GM21576 (cell line): Measurements from ENCODE around the gene RASA2.
"Not testable (repeated sequence)": the region's sequence is repeated elsewhere in the genome, so short reads cannot be mapped to it uniquely, and the experiment has no call there.

Source experiments
- ATAC-seq: cut with Tn5 transposase; IDR thresholded peaks from one replicate; pipeline ENCODE4 v1.9.1; 2021; ENCODE audit warnings: mild to moderate bottlenecking, moderate library complexity; ENCODE audit not compliant: unreplicated experiment

The RASA2 gene

GRCh38 chr3:141457624-141458236 lies 29.1 kb upstream of the RASA2 start:
- ATAC-seq: no peak

GRCh38 chr3:141459008-141459407 lies 27.8 kb upstream of the RASA2 start:
- no peak for ATAC-seq

GRCh38 chr3:141460097-141460704 lies 26.6 kb upstream of the RASA2 start:
- ATAC-seq: peak; percentile 89

GRCh38 chr3:141462176-141462859 lies 24.5 kb upstream of the RASA2 start:
- no peak for ATAC-seq

- no peak for ATAC-seq
Observed at GRCh38 chr3:141465221-141465620, 21.6 kb upstream of the RASA2 start.

- no peak for ATAC-seq
Observed at GRCh38 chr3:141466633-141467169, 20.1 kb upstream of the RASA2 start.

- ATAC-seq: no peak
Observed at GRCh38 chr3:141469720-141470119, 17.1 kb upstream of the RASA2 start.

- no peak for ATAC-seq
Observed at GRCh38 chr3:141471160-141471559, 15.7 kb upstream of the RASA2 start.

GRCh38 chr3:141476033-141476432 lies 10.8 kb upstream of the RASA2 start:
- no peak for ATAC-seq

- ATAC-seq: no peak
Observed at GRCh38 chr3:141477224-141477623, 9.6 kb upstream of the RASA2 start.

- no peak for ATAC-seq
Observed at GRCh38 chr3:141478139-141478538, 8.7 kb upstream of the RASA2 start.

- ATAC-seq: not testable (repeated sequence)
Observed at GRCh38 chr3:141478840-141479239, 8.0 kb upstream of the RASA2 start.

GRCh38 chr3:141482245-141482922 lies 4.4 kb upstream of the RASA2 start:
- no peak for ATAC-seq

- ATAC-seq: no peak
Observed at GRCh38 chr3:141484701-141485287, 2.0 kb upstream of the RASA2 start.

- no peak for ATAC-seq
Observed at GRCh38 chr3:141485641-141486495, 959 bp upstream of the RASA2 start.

- ATAC-seq: no peak
Observed at GRCh38 chr3:141486496-141486745, 406 bp upstream of the RASA2 start.

GRCh38 chr3:141487521-141488252 lies 860 bp downstream of the RASA2 start:
- peak; percentile 79 for ATAC-seq

GRCh38 chr3:141489203-141489602 lies 2.4 kb downstream of the RASA2 start:
- ATAC-seq: no peak

- ATAC-seq: no peak
Observed at GRCh38 chr3:141491081-141491480, 4.3 kb downstream of the RASA2 start.

GRCh38 chr3:141491929-141492328 lies 5.1 kb downstream of the RASA2 start:
- ATAC-seq: no peak
